ENCODE results near the gene CELF2.

The CELF2 gene

GRCh38 chr10:11141571-11142091, 124.0 kb downstream of the CELF2 start (continued):
- TF ChIP-seq HIC1 (tag by site-specific recombination; IDR thresholded peaks at IDR 0.05) (peak; percentile 53; the same call in 1 of the 2 replicates), ZNF501 (tag by site-specific recombination; IDR thresholded peaks at IDR 0.05) (no peak), OSR2 (tag by site-specific recombination; IDR thresholded peaks at IDR 0.05) (peak; percentile 75), SCRT2 (tag by site-specific recombination; IDR thresholded peaks at IDR 0.05) (peak; percentile 72), ZNF138 (tag by site-specific recombination; IDR thresholded peaks at IDR 0.05; ENCODE audit: borderline replicate concordance) (no peak), TRIM28 (IDR thresholded peaks at IDR 0.05; ENCODE audit: borderline replicate concordance, low read length) (peak; percentile 75; the same call in 1 of the 2 replicates), ZNF140 (tag by site-specific recombination; IDR thresholded peaks at IDR 0.05) (no peak), MYNN (tag by site-specific recombination; IDR thresholded peaks at IDR 0.05; ENCODE audit: borderline replicate concordance) (no peak), ZNF211 (tag by site-specific recombination; IDR thresholded peaks at IDR 0.05; ENCODE audit: low read depth) (no peak), KLF8 (tag by site-specific recombination; IDR thresholded peaks at IDR 0.05) (0 out of 2 replicates have a peak, but pooled peaks have one; percentile 16), ZNF311 (tag by site-specific recombination; IDR thresholded peaks at IDR 0.05; ENCODE audit: borderline replicate concordance) (no peak), ZNF585B (tag by site-specific recombination; IDR thresholded peaks at IDR 0.05) (no peak), ZNF600 (tag by site-specific recombination; IDR thresholded peaks at IDR 0.05) (no peak), RBAK (tag by site-specific recombination; IDR thresholded peaks at IDR 0.05) (no peak), ZNF175 (tag by site-specific recombination; IDR thresholded peaks at IDR 0.05) (no peak), ZNF391 (tag by site-specific recombination; IDR thresholded peaks at IDR 0.05; ENCODE audit: borderline replicate concordance, low read depth) (no peak), HOXD13 (CRISPR knock-in tag; IDR thresholded peaks at IDR 0.05; ENCODE audit: borderline replicate concordance) (no peak), ZNF423 (tag by site-specific recombination; IDR thresholded peaks at IDR 0.05) (no peak), ZNF623 (tag by site-specific recombination; IDR thresholded peaks at IDR 0.05) (no peak), ZBTB17 (tag by site-specific recombination; IDR thresholded peaks at IDR 0.05) (peak; percentile 51; the same call in 1 of the 2 replicates), PRDM4 (tag by site-specific recombination; IDR thresholded peaks at IDR 0.05) (peak; percentile 76), ZNF791 (tag by site-specific recombination; IDR thresholded peaks at IDR 0.05) (no peak), ZNF416 (tag by site-specific recombination; IDR thresholded peaks at IDR 0.05) (no peak), GFI1B (tag by site-specific recombination; IDR thresholded peaks at IDR 0.05) (no peak), ZNF148 (tag by site-specific recombination; IDR thresholded peaks at IDR 0.05; ENCODE audit: borderline replicate concordance) (no peak)
- TF ChIP-seq, protein P1, sequence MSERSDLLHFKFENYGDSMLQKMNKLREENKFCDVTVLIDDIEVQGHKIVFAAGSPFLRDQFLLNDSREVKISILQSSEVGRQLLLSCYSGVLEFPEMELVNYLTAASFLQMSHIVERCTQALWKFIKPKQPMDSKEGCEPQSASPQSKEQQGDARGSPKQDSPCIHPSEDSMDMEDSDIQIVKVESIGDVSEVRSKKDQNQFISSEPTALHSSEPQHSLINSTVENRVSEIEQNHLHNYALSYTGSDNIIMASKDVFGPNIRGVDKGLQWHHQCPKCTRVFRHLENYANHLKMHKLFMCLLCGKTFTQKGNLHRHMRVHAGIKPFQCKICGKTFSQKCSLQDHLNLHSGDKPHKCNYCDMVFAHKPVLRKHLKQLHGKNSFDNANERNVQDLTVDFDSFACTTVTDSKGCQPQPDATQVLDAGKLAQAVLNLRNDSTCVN (tag by site-specific recombination; optimal IDR thresholded peaks at IDR 0.05): no peak
- TF ChIP-seq, protein P2, sequence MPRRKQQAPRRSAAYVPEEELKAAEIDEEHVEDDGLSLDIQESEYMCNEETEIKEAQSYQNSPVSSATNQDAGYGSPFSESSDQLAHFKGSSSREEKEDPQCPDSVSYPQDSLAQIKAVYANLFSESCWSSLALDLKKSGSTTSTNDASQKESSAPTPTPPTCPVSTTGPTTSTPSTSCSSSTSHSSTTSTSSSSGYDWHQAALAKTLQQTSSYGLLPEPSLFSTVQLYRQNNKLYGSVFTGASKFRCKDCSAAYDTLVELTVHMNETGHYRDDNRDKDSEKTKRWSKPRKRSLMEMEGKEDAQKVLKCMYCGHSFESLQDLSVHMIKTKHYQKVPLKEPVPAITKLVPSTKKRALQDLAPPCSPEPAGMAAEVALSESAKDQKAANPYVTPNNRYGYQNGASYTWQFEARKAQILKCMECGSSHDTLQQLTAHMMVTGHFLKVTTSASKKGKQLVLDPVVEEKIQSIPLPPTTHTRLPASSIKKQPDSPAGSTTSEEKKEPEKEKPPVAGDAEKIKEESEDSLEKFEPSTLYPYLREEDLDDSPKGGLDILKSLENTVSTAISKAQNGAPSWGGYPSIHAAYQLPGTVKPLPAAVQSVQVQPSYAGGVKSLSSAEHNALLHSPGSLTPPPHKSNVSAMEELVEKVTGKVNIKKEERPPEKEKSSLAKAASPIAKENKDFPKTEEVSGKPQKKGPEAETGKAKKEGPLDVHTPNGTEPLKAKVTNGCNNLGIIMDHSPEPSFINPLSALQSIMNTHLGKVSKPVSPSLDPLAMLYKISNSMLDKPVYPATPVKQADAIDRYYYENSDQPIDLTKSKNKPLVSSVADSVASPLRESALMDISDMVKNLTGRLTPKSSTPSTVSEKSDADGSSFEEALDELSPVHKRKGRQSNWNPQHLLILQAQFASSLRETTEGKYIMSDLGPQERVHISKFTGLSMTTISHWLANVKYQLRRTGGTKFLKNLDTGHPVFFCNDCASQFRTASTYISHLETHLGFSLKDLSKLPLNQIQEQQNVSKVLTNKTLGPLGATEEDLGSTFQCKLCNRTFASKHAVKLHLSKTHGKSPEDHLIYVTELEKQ (tag by site-specific recombination; IDR thresholded peaks at IDR 0.05; ENCODE audit: borderline replicate concordance): 0 out of 2 replicates have a peak, but pooled peaks have one; percentile 25
- TF ChIP-seq, protein P3, sequence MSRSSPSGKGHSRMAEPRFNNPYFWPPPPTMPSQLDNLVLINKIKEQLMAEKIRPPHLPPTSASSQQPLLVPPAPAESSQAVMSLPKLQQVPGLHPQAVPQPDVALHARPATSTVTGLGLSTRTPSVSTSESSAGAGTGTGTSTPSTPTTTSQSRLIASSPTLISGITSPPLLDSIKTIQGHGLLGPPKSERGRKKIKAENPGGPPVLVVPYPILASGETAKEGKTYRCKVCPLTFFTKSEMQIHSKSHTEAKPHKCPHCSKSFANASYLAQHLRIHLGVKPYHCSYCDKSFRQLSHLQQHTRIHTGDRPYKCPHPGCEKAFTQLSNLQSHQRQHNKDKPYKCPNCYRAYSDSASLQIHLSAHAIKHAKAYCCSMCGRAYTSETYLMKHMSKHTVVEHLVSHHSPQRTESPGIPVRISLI (tag by site-specific recombination; IDR thresholded peaks at IDR 0.05): peak; percentile 57
